NCI-H82 (cell line): ENCODE measurements around the gene DCLK3.

Source experiments
- DNase-seq: peaks from one replicate; lab custom pipeline; 2025; lab: John Stamatoyannopoulos, UW

Gene DCLK3

GRCh38 chr3:36707623-36708409 is 56.5 kb downstream of the DCLK3 start:
- DNase-seq, result no peak

GRCh38 chr3:36705015-36705414 is 59.3 kb downstream of the DCLK3 start:
- no peak for DNase-seq

GRCh38 chr3:36704280-36704679 is 60.1 kb downstream of the DCLK3 start:
- no peak for DNase-seq

GRCh38 chr3:36701249-36701572 is 63.1 kb downstream of the DCLK3 start:
- no peak for DNase-seq

- peak; percentile 76 for DNase-seq
These were observed 63.7 kb downstream of the DCLK3 start for GRCh38 chr3:36700537-36701248.

- no peak for DNase-seq
These were observed 66.0 kb downstream of the DCLK3 start for GRCh38 chr3:36698314-36698713.

GRCh38 chr3:36697229-36698001 is 66.9 kb downstream of the DCLK3 start:
- DNase-seq, result peak; percentile 5

- peak; percentile 7 for DNase-seq
These were observed 67.6 kb downstream of the DCLK3 start for GRCh38 chr3:36696799-36697198.

GRCh38 chr3:36695769-36696137 is 68.6 kb downstream of the DCLK3 start:
- no peak for DNase-seq

- DNase-seq, result no peak
These were observed 69.1 kb downstream of the DCLK3 start for GRCh38 chr3:36695113-36695768.

- DNase-seq, result no peak
These were observed 70.7 kb downstream of the DCLK3 start for GRCh38 chr3:36693670-36694069.

- no peak for DNase-seq
These were observed 74.8 kb downstream of the DCLK3 start for GRCh38 chr3:36689560-36689959.

- peak; percentile 66 for DNase-seq
These were observed 75.5 kb downstream of the DCLK3 start for GRCh38 chr3:36688815-36689214.

GRCh38 chr3:36686516-36686915 is 77.8 kb downstream of the DCLK3 start:
- no peak for DNase-seq

GRCh38 chr3:36681867-36682266 is 82.5 kb downstream of the DCLK3 start:
- no peak for DNase-seq

- DNase-seq, result no peak
These were observed 83.4 kb downstream of the DCLK3 start for GRCh38 chr3:36680952-36681351.

- no peak for DNase-seq
These were observed 84.8 kb downstream of the DCLK3 start for GRCh38 chr3:36679384-36680200.

- no peak for DNase-seq
These were observed 85.9 kb downstream of the DCLK3 start for GRCh38 chr3:36678216-36679013.

- DNase-seq, result no peak
These were observed 86.9 kb downstream of the DCLK3 start for GRCh38 chr3:36677331-36678007.

GRCh38 chr3:36674816-36675215 is 89.5 kb downstream of the DCLK3 start:
- DNase-seq, result no peak
